Activated gamma-delta T cell treated with anti-CD3 and anti-CD28 coated beads, Interleukin-2, amount 50 U/mL, for 16 hours (primary cell): ENCODE measurements around the gene CKMT2.

Experiments used
- DNase-seq: peaks from one replicate; pipeline ENCODE4 v3.0.0-alpha.2; 2020; ENCODE audit warnings: low read depth

Gene CKMT2

GRCh38 chr5:81308836-81309235 is 75.7 kb downstream of the CKMT2 start:
- DNase-seq, result no peak

- DNase-seq, result no peak
These were observed 77.4 kb downstream of the CKMT2 start for GRCh38 chr5:81310402-81311063.

DNA sequence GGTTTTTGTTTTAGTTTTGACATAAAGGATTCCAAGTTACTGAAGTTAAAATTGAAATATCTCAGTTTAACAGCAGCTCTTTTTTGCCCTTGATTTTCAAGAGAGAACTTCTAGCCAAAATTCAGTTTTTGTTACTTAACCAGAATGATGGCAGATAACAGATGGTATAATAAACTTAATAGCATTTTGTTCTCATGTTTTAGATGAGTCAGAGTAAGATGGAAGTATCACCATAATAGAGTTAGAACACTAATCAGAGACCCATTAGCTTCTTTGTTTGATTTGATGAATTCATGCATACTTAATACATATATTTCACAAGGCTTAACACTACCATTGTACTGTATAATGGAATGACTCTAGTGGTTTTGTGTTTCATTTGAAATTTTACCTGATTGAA is 80.2 kb downstream of the CKMT2 start:
- no peak for DNase-seq

DNA sequence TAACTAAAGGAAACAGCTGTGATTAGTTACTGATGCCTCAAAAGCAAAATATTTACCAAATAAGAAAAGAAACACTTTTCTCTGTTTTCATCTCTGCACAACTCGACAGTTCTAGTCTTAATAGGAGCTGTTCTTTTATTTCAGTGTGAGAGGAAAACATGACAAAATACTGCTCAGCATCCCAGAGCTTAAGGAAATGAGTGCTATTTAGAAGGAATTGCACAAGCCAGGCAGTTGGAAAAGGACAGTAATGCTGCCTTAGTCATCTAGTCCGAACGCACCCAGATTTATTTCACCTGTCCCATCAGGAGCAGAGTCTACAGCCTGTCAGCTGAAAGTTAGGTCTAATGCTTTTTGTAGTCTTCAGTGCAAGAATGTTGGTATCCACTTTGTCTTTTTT is 80.6 kb downstream of the CKMT2 start:
- DNase-seq, result no peak

GRCh38 chr5:81314581-81314980 is 81.5 kb downstream of the CKMT2 start:
- no peak for DNase-seq

DNA sequence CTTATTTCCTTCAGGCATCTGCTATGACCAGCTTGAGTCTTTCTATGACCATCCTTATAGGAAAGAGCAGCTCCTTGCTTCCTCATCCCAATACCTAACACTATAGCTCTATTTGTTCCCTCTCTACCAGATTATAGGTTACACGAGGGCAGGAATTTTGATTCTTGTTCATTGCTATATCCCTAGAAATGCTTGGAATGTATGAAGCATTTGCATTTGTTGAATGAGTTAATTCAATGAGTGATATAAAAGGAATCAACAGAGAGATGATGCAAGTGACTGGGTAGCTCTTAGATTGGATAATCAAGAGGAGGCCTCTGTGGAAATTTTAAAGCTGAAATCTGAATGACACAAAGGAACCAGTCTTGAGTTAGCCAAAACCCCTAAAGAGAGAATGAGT is 82.2 kb downstream of the CKMT2 start:
- no peak for DNase-seq

DNA sequence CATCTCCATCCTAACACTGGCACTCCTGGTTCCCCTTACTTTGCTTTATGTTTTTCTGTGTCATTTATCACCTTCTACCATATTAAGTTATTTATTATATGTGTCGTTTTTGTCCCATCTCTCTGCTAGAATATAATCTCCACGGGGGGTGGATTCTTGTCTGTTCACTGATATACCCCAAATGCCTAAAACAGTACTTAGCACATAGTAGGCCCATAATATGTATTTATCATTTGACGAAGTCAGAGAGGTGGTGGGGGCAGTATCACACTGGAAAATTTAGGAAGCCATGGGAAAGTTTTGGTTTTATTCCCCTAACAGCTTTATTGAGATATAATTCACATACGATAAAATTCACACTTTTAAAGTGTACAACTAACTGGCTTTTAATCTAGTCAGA is 82.7 kb downstream of the CKMT2 start:
- no peak for DNase-seq
